Activated naive CD8-positive, alpha-beta T cell treated with anti-CD3 and anti-CD28 coated beads, Interleukin-2, amount 50 U/mL, for 24 hours (primary cell): ENCODE measurements around the gene SV2C.
A peak's percentile ranks its signal among the peaks of the same experiment; 100 is the strongest.

Experiments
- ATAC-seq: fragments of 150-1000 bp; cut with Tn5 transposase; one replicate; pipeline ENCODE4 v1.10.0; 2021
- DNase-seq: peaks from one replicate; pipeline ENCODE4 v3.0.0; 2021
- H3K27ac Mint-ChIP-seq: one replicate; pipeline ENCODE4 v1.8.0; 2021; ENCODE audit warnings: mild to moderate bottlenecking, mixed read lengths
- H3K27me3 Mint-ChIP-seq: one replicate; pipeline ENCODE4 v1.8.0; 2021; ENCODE audit warnings: mixed read lengths
- H3K36me3 Mint-ChIP-seq: one replicate; pipeline ENCODE4 v1.8.0; 2021; ENCODE audit warnings: low read depth, mixed read lengths
- H3K4me1 Mint-ChIP-seq: one replicate; pipeline ENCODE4 v1.8.0; 2021; ENCODE audit warnings: mixed read lengths
- H3K4me3 Mint-ChIP-seq: one replicate; pipeline ENCODE4 v1.8.0; 2021; ENCODE audit warnings: mild to moderate bottlenecking, moderate library complexity, mixed read lengths
- H3K9me3 Mint-ChIP-seq: one replicate; pipeline ENCODE4 v1.8.0; 2021; ENCODE audit warnings: mixed read lengths

SV2C gene

DNA sequence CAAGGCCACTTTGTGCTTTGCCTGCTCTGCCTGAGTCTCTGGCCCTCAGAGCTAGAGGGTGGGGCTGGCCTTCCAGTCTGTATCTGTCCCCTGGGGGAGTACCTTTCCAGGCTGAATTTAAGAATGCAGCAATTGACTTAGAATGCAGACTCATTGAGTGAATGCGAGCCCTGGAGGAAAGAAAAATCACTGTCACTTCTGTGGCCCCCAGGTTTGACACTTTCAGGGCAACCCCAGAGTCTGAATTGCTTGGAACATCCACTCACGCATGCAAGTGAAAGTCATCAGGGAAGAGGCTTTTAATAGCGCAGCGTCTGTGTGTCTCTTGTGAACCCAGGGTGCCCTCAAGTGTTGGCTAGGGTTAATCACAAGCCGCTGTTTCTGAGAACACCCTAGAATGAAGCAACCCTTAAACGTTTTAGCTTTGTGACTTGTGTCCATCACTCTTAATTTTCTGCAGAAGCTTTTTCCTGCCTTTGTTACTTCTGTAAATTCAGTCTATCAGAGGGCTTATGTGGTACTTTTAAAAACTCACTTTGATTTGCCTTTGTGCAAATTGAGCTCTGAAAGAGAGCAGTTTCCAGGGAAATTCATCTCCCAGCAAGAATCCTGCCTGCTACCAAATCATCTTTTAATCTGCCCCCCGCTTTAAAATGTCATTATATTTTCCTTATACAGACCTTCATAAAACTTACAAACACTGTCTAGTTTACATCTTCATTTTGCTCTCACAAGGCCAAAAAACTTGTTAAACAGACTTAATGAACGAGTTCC lies 173.1 kb downstream of the SV2C start:
- H3K36me3 Mint-ChIP-seq = no peaks in the 10 kb centered on the region
- DNase-seq = peak; percentile 53
- peaks cover 10% of the 10 kb centered on the region for H3K27me3 Mint-ChIP-seq
- no peak overlapping the region for H3K27ac Mint-ChIP-seq
- peak; percentile 95 for ATAC-seq
- no peaks in the 10 kb centered on the region for H3K9me3 Mint-ChIP-seq
- H3K4me1 Mint-ChIP-seq = no peaks in the 10 kb centered on the region
- no peak overlapping the region for H3K4me3 Mint-ChIP-seq

DNA sequence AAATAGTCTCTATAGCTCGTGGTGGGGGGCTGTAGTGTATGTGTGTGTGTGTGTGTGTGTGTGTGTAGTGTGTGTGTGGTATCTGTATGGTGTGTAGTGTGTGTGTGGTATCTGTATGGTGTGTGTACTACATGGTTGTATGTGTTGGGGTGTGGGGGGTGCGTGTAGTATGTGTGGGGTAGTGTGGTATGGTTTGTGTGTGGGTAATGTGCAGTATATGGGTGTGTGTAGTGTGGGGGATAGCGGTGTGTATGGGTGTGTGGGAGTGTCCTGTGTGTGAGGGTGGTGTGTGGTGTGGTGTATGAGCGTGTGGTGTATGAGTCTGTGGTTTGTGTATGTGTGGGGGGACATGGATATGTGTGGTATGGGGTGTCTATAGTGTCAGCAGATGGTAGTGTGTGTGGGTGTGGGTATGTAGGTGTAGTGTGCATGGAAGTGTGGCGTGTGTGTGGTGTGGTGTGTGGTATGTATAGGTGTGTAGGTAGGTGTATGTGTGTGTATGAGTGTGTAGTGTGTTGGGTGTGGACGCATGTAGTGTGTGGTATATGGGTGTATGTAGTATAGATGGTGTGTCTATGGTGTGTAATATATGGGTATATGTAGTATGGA lies 174.1 kb downstream of the SV2C start:
- Mint-ChIP-seq H3K36me3 (no peaks in the 10 kb centered on the region), H3K9me3 (no peaks in the 10 kb centered on the region), H3K27me3 (peaks cover 10% of the 10 kb centered on the region), H3K27ac (no peak overlapping the region), H3K4me3 (no peak overlapping the region), H3K4me1 (no peaks in the 10 kb centered on the region)
- DNase-seq = no peak
- ATAC-seq = peak; percentile 9

DNA sequence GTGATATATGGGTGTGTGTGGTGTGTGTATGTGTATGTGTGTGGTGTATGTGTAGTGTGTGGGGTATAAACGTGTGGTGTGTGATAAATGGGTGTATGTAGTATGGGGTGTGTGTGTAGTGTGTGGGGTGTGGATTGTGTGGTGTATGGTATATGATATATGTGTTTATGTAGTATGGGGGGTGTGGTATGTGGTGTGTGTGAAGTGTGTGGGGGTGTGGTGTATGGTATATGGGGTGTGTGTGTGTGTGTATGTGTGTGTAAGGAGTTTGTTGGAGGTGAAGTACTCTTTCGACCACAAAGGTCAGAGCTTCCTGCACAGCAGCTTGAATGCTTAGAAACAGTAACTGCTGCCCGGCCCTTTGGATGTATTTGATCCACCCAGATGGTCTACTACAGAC lies 174.7 kb downstream of the SV2C start:
- ATAC-seq = peak; percentile 17

DNA sequence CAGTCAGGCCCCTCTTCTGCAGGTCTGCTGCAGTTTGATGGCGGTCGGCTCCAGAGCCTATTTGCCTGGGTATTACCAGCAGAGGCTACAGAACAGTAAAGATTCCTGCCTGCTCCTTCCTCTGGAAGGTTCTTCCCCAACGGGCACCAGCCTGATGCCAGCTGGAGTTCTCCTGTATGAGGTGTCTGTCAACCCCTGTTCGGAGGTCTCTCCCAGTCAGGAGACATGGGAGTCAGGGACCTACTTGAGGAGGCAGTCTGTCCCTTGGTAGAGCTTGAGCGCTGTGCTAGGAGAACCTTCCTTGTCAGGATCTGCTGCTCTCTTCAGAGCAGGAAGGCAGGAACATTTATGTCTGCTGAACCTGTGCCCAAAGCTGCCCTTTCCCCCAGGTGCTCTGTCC lies 181.5 kb downstream of the SV2C start:
- H3K27me3 Mint-ChIP-seq = peaks cover 8% of the 10 kb centered on the region
- no peak overlapping the region for H3K4me3 Mint-ChIP-seq
- DNase-seq (no peak), ATAC-seq (no peak)
- no peak overlapping the region for H3K27ac Mint-ChIP-seq
- H3K4me1 Mint-ChIP-seq = peaks cover 14% of the 10 kb centered on the region
- H3K9me3 Mint-ChIP-seq = no peaks in the 10 kb centered on the region
- H3K36me3 Mint-ChIP-seq = no peaks in the 10 kb centered on the region

More for the DNA sequence above, 174.7 kb downstream of the SV2C start:
- no peak for DNase-seq
- H3K27me3 Mint-ChIP-seq = peaks cover 10% of the 10 kb centered on the region
- no peaks in the 10 kb centered on the region for H3K9me3 Mint-ChIP-seq
- H3K27ac Mint-ChIP-seq = no peak overlapping the region
- no peaks in the 10 kb centered on the region for H3K4me1 Mint-ChIP-seq
- H3K36me3 Mint-ChIP-seq = no peaks in the 10 kb centered on the region
- H3K4me3 Mint-ChIP-seq = no peak overlapping the region

DNA sequence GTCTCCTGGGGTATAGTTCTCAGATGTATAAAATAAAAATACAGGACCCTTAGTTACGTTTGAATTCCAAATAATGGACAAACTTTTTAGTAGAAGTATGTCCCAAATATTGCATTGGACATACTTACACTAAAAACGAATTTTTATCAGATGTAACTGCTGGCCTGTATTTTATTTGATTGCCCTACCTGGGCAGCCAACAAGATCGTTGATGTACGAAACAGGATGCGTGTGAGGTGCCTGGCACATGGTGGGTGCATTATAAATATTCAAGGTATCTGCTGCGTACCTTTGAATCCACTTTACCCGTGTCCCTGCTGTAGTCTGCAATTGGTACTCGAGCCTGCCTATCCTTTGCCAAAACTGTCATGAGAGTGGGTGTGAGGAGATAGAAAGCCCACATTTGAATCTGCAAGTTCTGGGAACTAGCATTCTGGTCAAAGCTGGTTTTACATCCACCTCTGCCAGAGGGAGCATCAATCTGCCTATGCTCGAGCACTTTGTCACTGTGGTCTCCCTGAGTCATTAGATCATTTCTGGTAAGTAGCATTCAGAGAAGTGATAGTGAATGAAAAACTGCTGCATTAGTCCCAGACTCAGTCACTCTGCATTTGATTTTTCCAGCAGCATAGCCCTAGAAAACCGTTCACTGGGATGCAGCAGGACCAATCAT lies 186.2 kb downstream of the SV2C start:
- Mint-ChIP-seq H3K36me3 (no peaks in the 10 kb centered on the region), H3K27ac (peak overlapping the region; percentile 87), H3K4me1 (peaks cover 27% of the 10 kb centered on the region), H3K9me3 (no peaks in the 10 kb centered on the region), H3K27me3 (peaks cover 8% of the 10 kb centered on the region), H3K4me3 (peak overlapping the region; percentile 40)
- DNase-seq (peak; percentile 24), ATAC-seq (peak; percentile 97)

DNA sequence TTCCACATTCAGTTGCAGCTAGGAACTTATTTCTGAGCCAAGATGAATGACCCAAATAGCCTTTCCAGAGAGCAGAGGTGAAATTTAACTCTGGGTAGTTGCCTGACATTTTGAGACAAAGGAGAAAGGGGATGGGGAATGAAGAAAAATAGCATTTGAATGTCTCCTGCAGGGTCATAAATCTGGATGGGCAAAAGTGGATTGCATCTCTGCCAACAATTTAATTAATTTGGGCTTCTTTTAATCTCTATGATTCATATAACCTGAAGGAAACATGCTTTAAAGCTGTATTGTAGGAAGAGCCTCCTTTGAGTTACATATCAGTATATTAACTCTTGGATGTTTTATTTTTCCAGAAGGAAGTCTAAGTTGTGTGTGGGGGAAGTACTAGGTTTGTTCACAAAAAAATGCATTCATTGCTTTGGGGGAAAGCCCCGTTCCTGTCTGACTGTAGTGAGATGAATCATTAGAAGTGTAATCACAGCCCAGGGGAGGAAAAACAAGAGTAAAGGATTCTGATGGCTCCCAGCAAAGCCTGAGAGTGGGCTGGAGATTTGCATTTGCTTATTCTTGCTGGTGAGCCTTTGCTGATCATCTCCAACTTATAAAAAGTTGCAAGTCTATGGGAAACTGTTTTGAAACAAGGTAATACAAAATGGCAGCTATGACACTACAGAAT lies 186.9 kb downstream of the SV2C start:
- peaks cover 8% of the 10 kb centered on the region for H3K27me3 Mint-ChIP-seq
- H3K27ac Mint-ChIP-seq = peak overlapping the region; percentile 87
- peaks cover 27% of the 10 kb centered on the region for H3K4me1 Mint-ChIP-seq
- peak overlapping the region; percentile 40 for H3K4me3 Mint-ChIP-seq
- H3K9me3 Mint-ChIP-seq = no peaks in the 10 kb centered on the region
- H3K36me3 Mint-ChIP-seq = no peaks in the 10 kb centered on the region
- peak; percentile 20 for DNase-seq
- ATAC-seq = peak; percentile 76

DNA sequence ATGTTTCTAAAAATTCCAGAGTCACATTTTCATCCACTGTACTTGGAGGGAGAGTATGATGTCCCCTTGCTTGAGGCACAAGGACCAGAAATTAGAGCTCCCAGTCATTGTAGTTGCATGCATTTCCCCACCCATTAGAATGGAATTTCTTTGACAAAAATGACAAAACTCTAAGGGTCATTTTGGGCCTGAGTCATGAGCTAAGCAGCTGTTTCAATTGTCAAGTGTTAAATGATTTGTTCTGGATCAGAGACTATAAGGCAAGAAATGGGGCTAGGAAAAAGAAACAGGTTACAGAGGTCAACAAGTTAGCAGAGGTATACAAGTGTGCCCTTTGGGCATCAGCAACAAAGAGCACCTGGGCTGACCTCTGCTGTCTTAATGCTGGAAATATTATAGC lies 188.7 kb downstream of the SV2C start:
- peaks cover 3% of the 10 kb centered on the region for H3K27me3 Mint-ChIP-seq
- H3K36me3 Mint-ChIP-seq = no peaks in the 10 kb centered on the region
- H3K4me3 Mint-ChIP-seq = no peak overlapping the region
- no peak overlapping the region for H3K27ac Mint-ChIP-seq
- no peaks in the 10 kb centered on the region for H3K9me3 Mint-ChIP-seq
- DNase-seq (no peak), ATAC-seq (no peak)
- H3K4me1 Mint-ChIP-seq = peaks cover 27% of the 10 kb centered on the region

DNA sequence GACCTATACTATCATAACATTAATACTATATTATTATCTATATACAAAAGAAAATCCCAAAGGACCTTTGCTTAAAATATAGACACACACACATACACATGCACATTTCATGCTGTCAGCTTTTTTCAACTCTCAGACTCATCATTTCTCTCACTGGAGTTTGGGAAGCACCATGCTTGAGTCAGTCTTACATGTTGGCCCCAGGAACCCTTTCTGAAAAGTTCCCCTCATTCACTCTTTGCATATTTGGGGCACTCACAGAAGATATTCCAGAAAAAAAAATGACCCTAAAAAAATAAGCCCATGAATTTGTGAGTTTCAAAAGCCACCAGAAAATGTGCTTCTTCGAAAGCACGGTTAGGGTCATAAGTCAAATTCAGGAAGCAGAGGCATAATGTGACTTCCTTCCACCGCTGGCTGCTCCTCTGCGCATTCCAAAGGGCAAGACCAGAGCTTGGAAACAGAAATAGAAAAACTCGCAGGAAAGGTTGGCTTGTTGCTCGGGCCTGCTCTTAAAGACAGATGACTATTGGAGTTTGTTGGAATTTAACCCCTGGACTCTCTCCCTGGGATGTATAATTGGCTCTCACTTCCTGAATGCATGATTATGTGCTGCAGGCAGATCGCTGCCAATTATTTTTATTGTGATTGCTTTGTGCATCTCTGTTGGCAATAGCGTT lies 190.2 kb downstream of the SV2C start:
- no peaks in the 10 kb centered on the region for H3K36me3 Mint-ChIP-seq
- no peaks in the 10 kb centered on the region for H3K27me3 Mint-ChIP-seq
- ATAC-seq (no peak), DNase-seq (no peak)
- H3K27ac Mint-ChIP-seq = no peak overlapping the region
- peaks cover 22% of the 10 kb centered on the region for H3K4me1 Mint-ChIP-seq
- H3K9me3 Mint-ChIP-seq = no peaks in the 10 kb centered on the region
- no peak overlapping the region for H3K4me3 Mint-ChIP-seq

DNA sequence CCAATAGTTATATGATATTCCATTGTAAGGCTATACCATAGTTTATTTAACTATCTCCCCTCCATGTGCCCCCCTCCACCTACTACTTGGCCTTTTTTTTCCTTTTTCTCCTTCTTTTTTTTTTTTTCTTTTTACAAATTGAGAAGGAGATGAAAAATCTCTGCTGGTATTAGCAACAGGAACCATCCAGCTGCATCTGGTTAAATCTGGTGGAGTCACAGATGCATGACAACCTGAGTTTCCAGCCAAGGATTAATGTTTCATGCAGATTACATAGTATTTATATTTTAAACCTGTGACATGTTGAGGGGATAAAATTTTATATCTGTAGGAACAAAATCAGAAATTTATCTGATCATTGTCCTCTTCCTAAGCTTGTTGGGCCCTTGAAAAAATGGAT lies 191.4 kb downstream of the SV2C start:
- no peaks in the 10 kb centered on the region for H3K9me3 Mint-ChIP-seq
- no peaks in the 10 kb centered on the region for H3K27me3 Mint-ChIP-seq
- H3K27ac Mint-ChIP-seq = no peak overlapping the region
- ATAC-seq (no peak), DNase-seq (no peak)
- no peaks in the 10 kb centered on the region for H3K36me3 Mint-ChIP-seq
- no peak overlapping the region for H3K4me3 Mint-ChIP-seq
- H3K4me1 Mint-ChIP-seq = peaks cover 14% of the 10 kb centered on the region

DNA sequence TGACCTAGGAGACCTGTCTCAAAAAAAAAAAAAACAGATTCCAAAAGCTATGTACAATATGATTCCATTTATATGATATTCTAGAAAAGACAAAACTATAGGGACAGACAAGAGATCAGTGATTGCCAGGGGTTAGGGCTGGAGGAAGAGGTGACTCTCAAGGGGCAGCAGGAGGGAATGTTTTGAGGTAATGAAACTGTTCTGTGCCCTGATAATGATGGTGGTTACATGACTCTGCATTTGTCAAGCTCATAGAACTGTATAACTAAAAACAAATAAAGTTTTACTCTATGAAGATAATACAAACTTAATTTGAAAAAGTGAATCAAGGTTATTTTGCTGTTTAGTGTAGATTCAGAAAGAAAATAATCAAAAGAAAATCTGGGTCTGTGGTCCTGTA lies 194.6 kb downstream of the SV2C start:
- ATAC-seq (no peak), DNase-seq (no peak)
- no peak overlapping the region for H3K27ac Mint-ChIP-seq
- no peak overlapping the region for H3K4me3 Mint-ChIP-seq
- H3K27me3 Mint-ChIP-seq = no peaks in the 10 kb centered on the region
- H3K9me3 Mint-ChIP-seq = no peaks in the 10 kb centered on the region
- no peaks in the 10 kb centered on the region for H3K4me1 Mint-ChIP-seq
- no peaks in the 10 kb centered on the region for H3K36me3 Mint-ChIP-seq

DNA sequence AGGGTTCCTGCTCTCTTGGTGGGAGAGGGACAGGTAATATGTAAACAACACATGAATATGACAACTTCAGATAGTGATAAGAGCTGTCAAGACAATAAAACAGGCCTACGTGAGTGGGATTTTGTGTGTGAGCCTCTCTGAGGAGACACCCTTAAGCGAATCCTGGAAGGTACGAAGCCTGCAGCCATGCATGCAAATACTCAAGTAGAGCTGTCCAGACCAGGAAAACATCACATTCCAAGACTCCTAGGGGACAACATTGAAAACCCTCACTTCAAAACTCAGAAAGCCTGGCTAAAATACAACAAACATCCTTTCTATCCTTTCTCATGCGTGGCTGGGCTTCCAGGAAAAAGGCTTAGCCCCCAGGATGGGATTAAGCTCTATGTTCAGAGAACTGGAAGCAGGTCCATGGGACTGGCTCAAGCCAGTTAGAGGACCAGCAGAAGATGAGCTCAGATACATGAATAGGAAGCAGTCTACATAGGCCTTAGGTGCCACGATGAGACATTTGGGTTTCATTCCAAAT lies 195.1 kb downstream of the SV2C start:
- no peak for DNase-seq
- H3K27me3 Mint-ChIP-seq = no peaks in the 10 kb centered on the region
- no peaks in the 10 kb centered on the region for H3K36me3 Mint-ChIP-seq

DNA sequence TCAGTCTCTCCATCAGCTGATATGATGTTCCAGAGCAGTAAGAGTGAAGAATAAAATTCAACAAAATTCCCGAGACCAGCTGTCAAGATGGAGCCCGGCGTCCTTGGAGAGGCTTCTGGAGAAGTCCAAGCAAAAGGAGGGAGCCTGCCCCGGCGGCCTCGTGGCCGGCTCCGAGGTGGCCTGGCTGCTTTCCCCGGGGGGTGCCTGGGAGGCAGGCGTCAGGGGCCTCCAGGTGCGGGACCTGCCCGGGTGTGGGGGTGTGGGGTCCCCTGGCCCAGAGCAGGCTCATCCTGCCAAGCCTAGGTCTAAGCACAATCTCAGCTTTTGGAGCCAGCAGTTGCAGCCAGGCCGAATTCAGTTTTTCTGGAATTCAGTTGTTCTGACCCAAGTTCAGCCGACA lies 197.3 kb downstream of the SV2C start:
- Mint-ChIP-seq H3K36me3 (no peaks in the 10 kb centered on the region), H3K4me1 (no peaks in the 10 kb centered on the region), H3K4me3 (no peak overlapping the region), H3K9me3 (no peaks in the 10 kb centered on the region), H3K27me3 (no peaks in the 10 kb centered on the region), H3K27ac (no peak overlapping the region)
- no peak for ATAC-seq
- DNase-seq = no peak

More for the DNA sequence above, 195.1 kb downstream of the SV2C start:
- no peak overlapping the region for H3K27ac Mint-ChIP-seq
- ATAC-seq = no peak
- no peaks in the 10 kb centered on the region for H3K9me3 Mint-ChIP-seq
- no peak overlapping the region for H3K4me3 Mint-ChIP-seq
- H3K4me1 Mint-ChIP-seq = no peaks in the 10 kb centered on the region

DNA sequence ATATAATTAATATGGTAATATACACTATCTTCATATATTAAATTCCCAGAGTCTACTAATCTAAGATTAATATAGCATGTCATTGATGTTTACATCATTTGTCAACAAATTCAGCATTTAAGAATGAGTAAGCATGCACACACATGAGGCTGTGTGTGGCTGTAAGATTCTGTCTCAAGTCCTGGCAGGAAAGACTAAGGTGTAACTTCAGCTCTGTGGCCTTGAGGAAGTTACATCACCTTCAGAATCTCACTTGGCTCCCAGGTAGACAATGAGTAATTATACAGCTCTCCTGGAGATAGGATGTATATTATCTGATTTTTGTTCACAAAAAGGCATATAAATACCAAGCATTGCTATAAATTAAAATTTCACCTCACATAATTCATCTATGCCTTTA lies 200.5 kb downstream of the SV2C start:
- DNase-seq (no peak), ATAC-seq (no peak)
- no peak overlapping the region for H3K27ac Mint-ChIP-seq
- H3K9me3 Mint-ChIP-seq = no peaks in the 10 kb centered on the region
- H3K4me3 Mint-ChIP-seq = no peak overlapping the region
- no peaks in the 10 kb centered on the region for H3K36me3 Mint-ChIP-seq
- H3K27me3 Mint-ChIP-seq = no peaks in the 10 kb centered on the region
- no peaks in the 10 kb centered on the region for H3K4me1 Mint-ChIP-seq

DNA sequence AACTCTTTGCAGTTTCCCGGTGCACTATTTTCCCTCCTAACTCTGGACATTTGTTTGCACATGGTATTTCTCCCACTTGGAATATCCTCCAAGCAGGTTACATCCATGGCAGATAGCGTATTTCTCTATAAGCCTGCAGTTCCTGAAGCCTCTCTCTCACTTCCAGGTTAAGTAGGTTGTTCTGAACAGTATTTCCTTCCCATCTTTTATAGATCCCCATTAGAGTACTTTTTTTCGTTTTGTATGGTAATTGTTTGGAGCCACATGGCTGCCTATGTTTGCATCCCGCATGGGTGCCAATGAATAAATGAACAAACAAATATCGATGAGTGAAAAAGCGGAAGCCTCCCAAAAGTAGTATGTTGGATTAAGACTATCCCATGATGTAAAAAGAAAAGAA lies 206.5 kb downstream of the SV2C start:
- DNase-seq (no peak), ATAC-seq (no peak)
- no peaks in the 10 kb centered on the region for H3K9me3 Mint-ChIP-seq
- H3K27me3 Mint-ChIP-seq = no peaks in the 10 kb centered on the region
- H3K27ac Mint-ChIP-seq = no peak overlapping the region
- H3K36me3 Mint-ChIP-seq = no peaks in the 10 kb centered on the region
- H3K4me3 Mint-ChIP-seq = no peak overlapping the region
- peaks cover 2% of the 10 kb centered on the region for H3K4me1 Mint-ChIP-seq
